H9 (cell line): ENCODE measurements around the gene SLC43A1. TPM values are rescaled to one million over a fixed set of nuclear protein-coding genes. Genes with fewer than 3 reads are reported as not detected.

Source experiments
- DNase-seq: peaks from one replicate; pipeline ENCODE4 v3.0.0-alpha.2; 2017
- H2AFZ ChIP-seq: one replicate; pipeline ENCODE4 v1.6.1; 2013; ENCODE audit warnings: mild to moderate bottlenecking, low read length, control low read depth, moderate library complexity
- H2AK5ac ChIP-seq: 2 replicates; pipeline ENCODE4 v1.6.1; 2013; ENCODE audit warnings: low read length, control low read depth, mixed read lengths; ENCODE audit not compliant: insufficient read length
- H2BK120ac ChIP-seq: one replicate; pipeline ENCODE4 v1.6.1; 2013; ENCODE audit warnings: low read depth, mild to moderate bottlenecking, low read length, control low read depth, inconsistent platforms; ENCODE audit not compliant: poor library complexity, severe bottlenecking
- H2BK12ac ChIP-seq: 2 replicates; pipeline ENCODE4 v1.6.1; 2013; ENCODE audit warnings: low read length, control low read depth, mixed read lengths, low read depth; ENCODE audit not compliant: insufficient read length
- H2BK15ac ChIP-seq: 2 replicates; pipeline ENCODE4 v1.6.1; 2013; ENCODE audit warnings: low read depth, low read length, control low read depth
- H2BK20ac ChIP-seq: one replicate; pipeline ENCODE4 v1.6.1; 2013; ENCODE audit warnings: low read depth, mild to moderate bottlenecking, low read length, control low read depth, inconsistent platforms; ENCODE audit not compliant: poor library complexity, severe bottlenecking
- H2BK5ac ChIP-seq: 2 replicates; pipeline ENCODE4 v1.6.1; 2013; ENCODE audit warnings: low read length, control low read depth, mixed read lengths; ENCODE audit not compliant: insufficient read length
- H3K14ac ChIP-seq: 2 replicates; pipeline ENCODE4 v1.6.1; 2013; ENCODE audit warnings: low read length, control low read depth; ENCODE audit not compliant: insufficient read depth
- H3K18ac ChIP-seq: 2 replicates; pipeline ENCODE4 v1.6.1; 2013; ENCODE audit warnings: low read depth, mild to moderate bottlenecking, mixed read lengths, low read length, control low read depth; ENCODE audit not compliant: insufficient read length
- H3K23ac ChIP-seq: 2 replicates; pipeline ENCODE4 v1.6.1; 2013; ENCODE audit warnings: low read length, control low read depth, mixed read lengths, low read depth; ENCODE audit not compliant: insufficient read length
- H3K23me2 ChIP-seq: 2 replicates; pipeline ENCODE4 v1.6.1; 2013; ENCODE audit warnings: low read depth, mild to moderate bottlenecking, mixed read lengths, low read length, control low read depth; ENCODE audit not compliant: insufficient read length, poor library complexity, severe bottlenecking
- H3K27ac ChIP-seq: 2 replicates; pipeline ENCODE4 v1.5.1; 2013; ENCODE audit warnings: low read length, control low read depth, mixed read lengths, low read depth; ENCODE audit not compliant: insufficient read length
- H3K27me3 ChIP-seq: 2 replicates; pipeline ENCODE4 v1.6.1; 2013; ENCODE audit warnings: low read length, control low read depth, inconsistent platforms; ENCODE audit not compliant: insufficient read depth
- H3K4ac ChIP-seq: 2 replicates; pipeline ENCODE4 v1.6.1; 2013; ENCODE audit warnings: low read depth, mild to moderate bottlenecking, control low read depth, inconsistent platforms, low read length, moderate library complexity
- H3K4me1 ChIP-seq: 2 replicates; pipeline ENCODE4 v1.6.1; 2013; ENCODE audit warnings: low read length, control low read depth, inconsistent platforms; ENCODE audit not compliant: insufficient read depth
- H3K4me2 ChIP-seq: 2 replicates; pipeline ENCODE4 v1.6.1; 2013; ENCODE audit warnings: low read length, control low read depth, mixed read lengths; ENCODE audit not compliant: insufficient read length, insufficient read depth
- H3K56ac ChIP-seq: 2 replicates; pipeline ENCODE4 v1.6.1; 2013; ENCODE audit warnings: low read depth, mild to moderate bottlenecking, mixed read lengths, low read length, control low read depth; ENCODE audit not compliant: insufficient read length
- H3K79me1 ChIP-seq: 2 replicates; pipeline ENCODE4 v1.6.1; 2013; ENCODE audit warnings: low read depth, mild to moderate bottlenecking, moderate library complexity, low read length, control low read depth, inconsistent platforms; ENCODE audit not compliant: insufficient read depth, poor library complexity, severe bottlenecking
- H3K79me2 ChIP-seq: 2 replicates; pipeline ENCODE4 v1.6.1; 2013; ENCODE audit warnings: low read length, control low read depth, inconsistent platforms; ENCODE audit not compliant: insufficient read depth
- H3K9ac ChIP-seq: 2 replicates; pipeline ENCODE4 v1.6.1; 2013; ENCODE audit warnings: low read length, control low read depth, mixed read lengths; ENCODE audit not compliant: insufficient read length; ENCODE audit errors: extremely low read depth
- H3K9me3 ChIP-seq: one replicate; pipeline ENCODE4 v1.6.1; 2013; ENCODE audit warnings: low read depth, low read length, inconsistent platforms; ENCODE audit not compliant: control insufficient read depth
- H3T11ph ChIP-seq: one replicate; pipeline ENCODE4 v1.6.1; 2013; ENCODE audit warnings: mild to moderate bottlenecking, low read length, control low read depth, inconsistent platforms
- H4K20me1 ChIP-seq: one replicate; pipeline ENCODE4 v1.6.1; 2013; ENCODE audit not compliant: control insufficient read depth, insufficient read length, insufficient read depth
- H4K5ac ChIP-seq: 2 replicates; pipeline ENCODE4 v1.6.1; 2013; ENCODE audit warnings: low read depth, mild to moderate bottlenecking, mixed read lengths, low read length, control low read depth; ENCODE audit not compliant: insufficient read length
- H4K8ac ChIP-seq: replicated peaks from 2 replicates; pipeline ENCODE4 v1.6.1; 2013; ENCODE audit warnings: low read length, control low read depth, mixed read lengths, low read depth; ENCODE audit not compliant: insufficient read length
- H4K91ac ChIP-seq: 2 replicates; pipeline ENCODE4 v1.6.1; 2013; ENCODE audit warnings: low read depth, mild to moderate bottlenecking, moderate library complexity, mixed read lengths, low read length, control low read depth; ENCODE audit not compliant: insufficient read length
- H3K27ac Mint-ChIP-seq, 3 experiments: 2 replicates in 2 of 3; 3 replicates in 1 of 3; pipeline ENCODE4 v1.8.0; 2020 to 2021; ENCODE audit warnings: mixed read lengths in 3 of 3, mild to moderate bottlenecking in 1 of 3, moderate library complexity in 1 of 3
- H3K27me3 Mint-ChIP-seq: 2 replicates; pipeline ENCODE4 v1.8.0; 2021; ENCODE audit warnings: low read depth, mild to moderate bottlenecking, moderate library complexity, mixed read lengths
- H3K36me3 Mint-ChIP-seq, 3 experiments: 2 replicates in 2 of 3; 3 replicates in 1 of 3; pipeline ENCODE4 v1.8.0; 2020 to 2021; ENCODE audit warnings: low read depth in 3 of 3, mixed read lengths in 3 of 3; ENCODE audit not compliant: insufficient read depth in 1 of 3
- H3K4me1 Mint-ChIP-seq, 2 experiments: 2 replicates each; pipeline ENCODE4 v1.8.0; 2020; ENCODE audit warnings: mixed read lengths in 2 of 2
- H3K4me3 Mint-ChIP-seq, 2 experiments: 2 replicates in 1 of 2; 3 replicates in 1 of 2; pipeline ENCODE4 v1.8.0; 2020 to 2021; ENCODE audit warnings: mild to moderate bottlenecking in 2 of 2, mixed read lengths in 2 of 2, moderate library complexity in 1 of 2
- H3K9me3 Mint-ChIP-seq, 2 experiments: 2 replicates in 1 of 2; 3 replicates in 1 of 2; pipeline ENCODE4 v1.8.0; 2020; ENCODE audit warnings: mild to moderate bottlenecking in 2 of 2, mixed read lengths in 2 of 2, moderate library complexity in 1 of 2
- WGBS: extraction: QIAGEN DNeasy Blood & Tissue Kit; methylation state at CpG from one replicate; pipeline ENCODE4 v1.1.7; 2013; ENCODE audit warnings: missing lambda C conversion rate, low lambda C conversion rate, mixed read lengths; ENCODE audit not compliant: insufficient read length; ENCODE audit errors: extremely low coverage; 5-methylcytosine and 5-hydroxymethylcytosine counted together
- total RNA-seq: library from RNA; stranded (reverse); gene quantifications from 2 replicates; pipeline ENCODE4 v1.2.1, GENCODE V29; 2021
- TF ChIP-seq, protein P1 (sequence below): fragments of 200-600 bp; sonication (generic); conservative IDR thresholded peaks from 3 replicates; pipeline ENCODE4 v1.8.0; 2021; ENCODE audit warnings: antibody characterized with exemption, mild to moderate bottlenecking

Gene SLC43A1
- total RNA-seq, 1 experiment from 2014 or later = 17.0 TPM

DNA sequence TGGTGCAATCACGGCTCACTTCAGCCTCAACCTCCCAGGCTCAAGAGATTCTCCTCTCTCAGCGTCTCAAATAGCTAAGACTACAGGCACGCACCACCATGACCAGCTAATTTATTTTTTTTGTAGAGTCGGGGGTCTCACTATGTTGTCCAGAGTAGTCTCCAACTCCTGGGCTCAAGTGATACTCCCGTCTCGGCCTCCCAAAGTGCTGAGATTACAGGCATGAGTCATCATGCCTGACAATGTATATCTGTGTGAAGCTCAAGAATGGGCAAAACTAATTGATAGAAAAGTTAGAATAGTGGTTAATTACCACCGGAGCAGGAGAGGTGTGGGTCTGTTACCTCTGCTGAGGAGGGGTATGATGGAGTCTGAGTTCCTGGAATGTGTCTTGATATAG is 79.5 kb downstream of the SLC43A1 start:
- no CpG with 5 or more reads among the region's 7 CpGs for WGBS
- H2AFZ ChIP-seq = no peak overlapping the region
- no peak overlapping the region for H3K14ac ChIP-seq
- Mint-ChIP-seq H3K27ac (peak overlapping the region in 1 of 3 experiments; percentile 65; a peak in 1 of 7 replicates), H3K9me3 (no peaks in the 10 kb centered on the region), H3K36me3 (no peaks in the 10 kb centered on the region), H3K4me3 (no peak overlapping the region), H3K27me3 (peaks cover 25% of the 10 kb centered on the region), H3K4me1 (0 out of 4 replicates have a peak, but pooled peaks cover 0 to 3% of the 10 kb centered on the region in 2 experiments)
- H3K18ac ChIP-seq = no peak overlapping the region
- H4K20me1 ChIP-seq = no peaks in the 10 kb centered on the region
- no peak overlapping the region for H4K8ac ChIP-seq
- H3T11ph ChIP-seq = no peak overlapping the region
- no peak overlapping the region for H4K5ac ChIP-seq
- no peak overlapping the region for H2BK12ac ChIP-seq
- no peak overlapping the region for H3K4me2 ChIP-seq
- no peak overlapping the region for H3K9ac ChIP-seq
- DNase-seq = no peak
- no peaks in the 10 kb centered on the region for H3K79me2 ChIP-seq
- no peak overlapping the region for H2BK5ac ChIP-seq
- H4K91ac ChIP-seq = no peak overlapping the region
- H3K23me2 ChIP-seq = no peaks in the 10 kb centered on the region
- H3K56ac ChIP-seq = no peak overlapping the region
- H2BK15ac ChIP-seq = no peak overlapping the region
- TF ChIP-seq, protein P1, sequence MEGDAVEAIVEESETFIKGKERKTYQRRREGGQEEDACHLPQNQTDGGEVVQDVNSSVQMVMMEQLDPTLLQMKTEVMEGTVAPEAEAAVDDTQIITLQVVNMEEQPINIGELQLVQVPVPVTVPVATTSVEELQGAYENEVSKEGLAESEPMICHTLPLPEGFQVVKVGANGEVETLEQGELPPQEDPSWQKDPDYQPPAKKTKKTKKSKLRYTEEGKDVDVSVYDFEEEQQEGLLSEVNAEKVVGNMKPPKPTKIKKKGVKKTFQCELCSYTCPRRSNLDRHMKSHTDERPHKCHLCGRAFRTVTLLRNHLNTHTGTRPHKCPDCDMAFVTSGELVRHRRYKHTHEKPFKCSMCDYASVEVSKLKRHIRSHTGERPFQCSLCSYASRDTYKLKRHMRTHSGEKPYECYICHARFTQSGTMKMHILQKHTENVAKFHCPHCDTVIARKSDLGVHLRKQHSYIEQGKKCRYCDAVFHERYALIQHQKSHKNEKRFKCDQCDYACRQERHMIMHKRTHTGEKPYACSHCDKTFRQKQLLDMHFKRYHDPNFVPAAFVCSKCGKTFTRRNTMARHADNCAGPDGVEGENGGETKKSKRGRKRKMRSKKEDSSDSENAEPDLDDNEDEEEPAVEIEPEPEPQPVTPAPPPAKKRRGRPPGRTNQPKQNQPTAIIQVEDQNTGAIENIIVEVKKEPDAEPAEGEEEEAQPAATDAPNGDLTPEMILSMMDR = no peak
- H2BK20ac ChIP-seq = no peak overlapping the region
- no peak overlapping the region for H2AK5ac ChIP-seq
- no peaks in the 10 kb centered on the region for H3K4me1 ChIP-seq
- no peaks in the 10 kb centered on the region for H3K79me1 ChIP-seq
- no peaks in the 10 kb centered on the region for H3K27me3 ChIP-seq
- H3K4ac ChIP-seq = no peak overlapping the region
- H2BK120ac ChIP-seq = no peak overlapping the region
- H3K27ac ChIP-seq = no peak overlapping the region
- H3K9me3 ChIP-seq = no peaks in the 10 kb centered on the region
- H3K23ac ChIP-seq = no peak overlapping the region
